SK-N-SH treated with all-trans-retinoic acid at 6 μM for 48 hours (cell line): ENCODE measurements around the gene TMEM214.
"Not testable (repeated sequence)": the region's sequence is repeated elsewhere in the genome, so short reads cannot be mapped to it uniquely, and the experiment has no call there.

Experiments used
- ATAC-seq: fragments of 200-7000 bp; cut with Tn5 transposase; 3 replicates; pipeline ENCODE4 v1.9.1; 2020; ENCODE audit warnings: mild to moderate bottlenecking, moderate library complexity
- ARNTL ChIP-seq: fragments of 450-650 bp; formaldehyde crosslinking; IDR thresholded peaks from 2 replicates; pipeline ENCODE4 v1.5.0; 2020; ENCODE audit warnings: low read depth, mild to moderate bottlenecking, moderate library complexity, borderline replicate concordance
- BACH2 ChIP-seq: fragments of 250-450 bp; sonication (Bioruptor Pico); IDR thresholded peaks from 2 replicates; pipeline ENCODE4 v1.9.0; 2021; ENCODE audit warnings: mild to moderate bottlenecking, borderline replicate concordance
- CSDC2 ChIP-seq: fragments of 250-450 bp; sonication (Bioruptor Pico); IDR thresholded peaks from 2 replicates; pipeline ENCODE4 v1.5.0; 2020; ENCODE audit warnings: mild to moderate bottlenecking, moderate library complexity
- ESRRG ChIP-seq: fragments of 250-450 bp; sonication (Bioruptor Pico); IDR thresholded peaks from 2 replicates; pipeline ENCODE4 v1.6.1; 2021; ENCODE audit warnings: mild to moderate bottlenecking
- GLIS3 ChIP-seq: fragments of 250-450 bp; sonication (Bioruptor Pico); IDR thresholded peaks from 2 replicates; pipeline ENCODE4 v1.5.0; 2020; ENCODE audit warnings: mild to moderate bottlenecking, moderate library complexity
- ISL1 ChIP-seq: fragments of 250-450 bp; sonication (Bioruptor Pico); IDR thresholded peaks from 2 replicates; pipeline ENCODE4 v2.1.2; 2022; ENCODE audit warnings: mild to moderate bottlenecking, moderate library complexity
- OSR1 ChIP-seq: fragments of 250-450 bp; sonication (Bioruptor Pico); IDR thresholded peaks from 2 replicates; pipeline ENCODE4 v1.8.0; 2022; ENCODE audit warnings: moderate library complexity, mild to moderate bottlenecking, inconsistent platforms
- PATZ1 ChIP-seq: fragments of 250-450 bp; sonication (Bioruptor Pico); IDR thresholded peaks from 2 replicates; pipeline ENCODE4 v1.8.0; 2020; ENCODE audit warnings: mild to moderate bottlenecking, moderate library complexity, borderline replicate concordance
- PPARA ChIP-seq: fragments of 250-450 bp; sonication (Bioruptor Pico); IDR thresholded peaks from 2 replicates; pipeline ENCODE4 v1.5.0; 2020; ENCODE audit warnings: mild to moderate bottlenecking, borderline replicate concordance
- RARB ChIP-seq: fragments of 250-450 bp; sonication (Bioruptor Pico); IDR thresholded peaks from 2 replicates; pipeline ENCODE4 v1.8.0; 2021; ENCODE audit warnings: mild to moderate bottlenecking, moderate library complexity
- SNAI2 ChIP-seq: fragments of 250-450 bp; sonication (Bioruptor Pico); IDR thresholded peaks from 2 replicates; pipeline ENCODE4 v1.5.0; 2020; ENCODE audit warnings: mild to moderate bottlenecking, moderate library complexity
- TCF4 ChIP-seq: fragments of 250-450 bp; sonication (Bioruptor Pico); IDR thresholded peaks from 2 replicates; pipeline ENCODE4 v1.8.0; 2021; ENCODE audit warnings: mild to moderate bottlenecking, moderate library complexity, borderline replicate concordance
- TOX ChIP-seq: fragments of 250-450 bp; sonication (Bioruptor Pico); IDR thresholded peaks from 2 replicates; pipeline ENCODE4 v1.8.0; 2021; ENCODE audit warnings: mild to moderate bottlenecking, moderate library complexity, borderline replicate concordance
- ZFP3 ChIP-seq: fragments of 250-450 bp; sonication (Bioruptor Pico); IDR thresholded peaks from 2 replicates; pipeline ENCODE4 v1.5.0; 2020; ENCODE audit warnings: mild to moderate bottlenecking, moderate library complexity
- ZFP30 ChIP-seq: fragments of 450-650 bp; formaldehyde crosslinking; IDR thresholded peaks from 2 replicates; pipeline ENCODE4 v1.5.0; 2022; ENCODE audit warnings: mild to moderate bottlenecking, moderate library complexity
- ZNF565 ChIP-seq: fragments of 450-650 bp; formaldehyde crosslinking; conservative IDR thresholded peaks from 2 replicates; pipeline ENCODE4 v1.5.0; 2020; ENCODE audit warnings: low read depth, mild to moderate bottlenecking, moderate library complexity
- ZNF70 ChIP-seq: fragments of 450-650 bp; formaldehyde crosslinking; IDR thresholded peaks from 2 replicates; pipeline ENCODE4 v1.5.0; 2020; ENCODE audit warnings: mild to moderate bottlenecking, moderate library complexity
- ZNF8 ChIP-seq: fragments of 450-650 bp; formaldehyde crosslinking; IDR thresholded peaks from 2 replicates; pipeline ENCODE4 v1.5.0; 2020; ENCODE audit warnings: mild to moderate bottlenecking, moderate library complexity
- TF ChIP-seq, protein P1 (sequence below): fragments of 250-450 bp; sonication (Bioruptor Pico); IDR thresholded peaks from 2 replicates; pipeline ENCODE4 v1.5.1; 2021; ENCODE audit warnings: mild to moderate bottlenecking, moderate library complexity
- TF ChIP-seq, protein P2 (sequence below): fragments of 250-450 bp; sonication (Bioruptor Pico); IDR thresholded peaks from 2 replicates; pipeline ENCODE4 v1.8.0; 2021; ENCODE audit warnings: low read depth, mild to moderate bottlenecking, moderate library complexity, borderline replicate concordance
- TF ChIP-seq, protein P3 (sequence below): fragments of 250-450 bp; sonication (Bioruptor Pico); IDR thresholded peaks from 2 replicates; pipeline ENCODE4 v1.5.1; 2020; ENCODE audit warnings: low read depth, mild to moderate bottlenecking, moderate library complexity

The TMEM214 gene

GRCh38 chr2:27072920-27073319 is 40.2 kb downstream of the TMEM214 start (continued):
- TF ChIP-seq PATZ1 (CRISPR knock-in tag): no peak
- TF ChIP-seq, all 23 proteins: peak for 0

DNA sequence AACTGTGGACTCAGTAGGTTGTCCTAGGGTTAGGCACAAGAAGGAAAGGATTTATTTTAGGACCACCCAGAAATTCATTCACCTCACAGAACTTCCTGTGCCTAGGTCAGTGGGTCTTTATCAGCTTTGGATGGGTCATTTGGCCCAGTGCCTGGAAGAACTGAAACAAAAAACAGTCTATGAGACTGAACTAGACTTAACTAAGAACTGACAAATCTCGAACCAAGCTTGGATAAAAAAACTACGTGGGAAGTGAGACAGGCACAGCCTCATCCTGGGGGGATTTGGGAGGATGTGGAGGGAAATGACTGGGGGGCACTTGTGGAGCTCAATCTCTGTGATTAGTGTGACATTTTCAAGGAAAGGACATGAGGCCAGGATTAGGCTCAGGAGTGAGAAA is 41.0 kb downstream of the TMEM214 start:
- no peak for TF ChIP-seq ZFP3 (CRISPR knock-in tag)
- no peak for TF ChIP-seq BACH2
- TF ChIP-seq ESRRG (CRISPR knock-in tag): no peak
- no peak for TF ChIP-seq ZNF70 (CRISPR knock-in tag)
- TF ChIP-seq TOX (CRISPR knock-in tag): no peak
- no peak for TF ChIP-seq RARB (CRISPR knock-in tag)
- TF ChIP-seq PPARA: no peak
- TF ChIP-seq SNAI2: no peak
- TF ChIP-seq CSDC2 (CRISPR knock-in tag): no peak
- no peak for TF ChIP-seq GLIS3 (CRISPR knock-in tag)
- TF ChIP-seq, protein P1, sequence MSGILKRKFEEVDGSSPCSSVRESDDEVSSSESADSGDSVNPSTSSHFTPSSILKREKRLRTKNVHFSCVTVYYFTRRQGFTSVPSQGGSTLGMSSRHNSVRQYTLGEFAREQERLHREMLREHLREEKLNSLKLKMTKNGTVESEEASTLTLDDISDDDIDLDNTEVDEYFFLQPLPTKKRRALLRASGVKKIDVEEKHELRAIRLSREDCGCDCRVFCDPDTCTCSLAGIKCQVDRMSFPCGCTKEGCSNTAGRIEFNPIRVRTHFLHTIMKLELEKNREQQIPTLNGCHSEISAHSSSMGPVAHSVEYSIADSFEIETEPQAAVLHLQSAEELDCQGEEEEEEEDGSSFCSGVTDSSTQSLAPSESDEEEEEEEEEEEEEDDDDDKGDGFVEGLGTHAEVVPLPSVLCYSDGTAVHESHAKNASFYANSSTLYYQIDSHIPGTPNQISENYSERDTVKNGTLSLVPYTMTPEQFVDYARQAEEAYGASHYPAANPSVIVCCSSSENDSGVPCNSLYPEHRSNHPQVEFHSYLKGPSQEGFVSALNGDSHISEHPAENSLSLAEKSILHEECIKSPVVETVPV (CRISPR knock-in tag): no peak
- TF ChIP-seq TCF4: no peak
- no peak for TF ChIP-seq ZNF565
- TF ChIP-seq, protein P2, sequence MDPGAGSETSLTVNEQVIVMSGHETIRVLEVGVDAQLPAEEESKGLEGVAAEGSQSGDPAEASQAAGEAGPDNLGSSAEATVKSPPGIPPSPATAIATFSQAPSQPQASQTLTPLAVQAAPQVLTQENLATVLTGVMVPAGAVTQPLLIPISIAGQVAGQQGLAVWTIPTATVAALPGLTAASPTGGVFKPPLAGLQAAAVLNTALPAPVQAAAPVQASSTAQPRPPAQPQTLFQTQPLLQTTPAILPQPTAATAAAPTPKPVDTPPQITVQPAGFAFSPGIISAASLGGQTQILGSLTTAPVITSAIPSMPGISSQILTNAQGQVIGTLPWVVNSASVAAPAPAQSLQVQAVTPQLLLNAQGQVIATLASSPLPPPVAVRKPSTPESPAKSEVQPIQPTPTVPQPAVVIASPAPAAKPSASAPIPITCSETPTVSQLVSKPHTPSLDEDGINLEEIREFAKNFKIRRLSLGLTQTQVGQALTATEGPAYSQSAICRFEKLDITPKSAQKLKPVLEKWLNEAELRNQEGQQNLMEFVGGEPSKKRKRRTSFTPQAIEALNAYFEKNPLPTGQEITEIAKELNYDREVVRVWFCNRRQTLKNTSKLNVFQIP (CRISPR knock-in tag): no peak
- no peak for TF ChIP-seq OSR1 (CRISPR knock-in tag)
- TF ChIP-seq ISL1 (CRISPR knock-in tag): no peak
- TF ChIP-seq ZNF8 (CRISPR knock-in tag): no peak
- no peak for TF ChIP-seq ARNTL (CRISPR knock-in tag)
- TF ChIP-seq ZFP30 (CRISPR knock-in tag): no peak
- TF ChIP-seq, protein P3, sequence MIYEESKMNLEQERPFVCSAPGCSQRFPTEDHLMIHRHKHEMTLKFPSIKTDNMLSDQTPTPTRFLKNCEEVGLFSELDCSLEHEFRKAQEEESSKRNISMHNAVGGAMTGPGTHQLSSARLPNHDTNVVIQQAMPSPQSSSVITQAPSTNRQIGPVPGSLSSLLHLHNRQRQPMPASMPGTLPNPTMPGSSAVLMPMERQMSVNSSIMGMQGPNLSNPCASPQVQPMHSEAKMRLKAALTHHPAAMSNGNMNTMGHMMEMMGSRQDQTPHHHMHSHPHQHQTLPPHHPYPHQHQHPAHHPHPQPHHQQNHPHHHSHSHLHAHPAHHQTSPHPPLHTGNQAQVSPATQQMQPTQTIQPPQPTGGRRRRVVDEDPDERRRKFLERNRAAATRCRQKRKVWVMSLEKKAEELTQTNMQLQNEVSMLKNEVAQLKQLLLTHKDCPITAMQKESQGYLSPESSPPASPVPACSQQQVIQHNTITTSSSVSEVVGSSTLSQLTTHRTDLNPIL (CRISPR knock-in tag): no peak
- no peak for ATAC-seq

DNA sequence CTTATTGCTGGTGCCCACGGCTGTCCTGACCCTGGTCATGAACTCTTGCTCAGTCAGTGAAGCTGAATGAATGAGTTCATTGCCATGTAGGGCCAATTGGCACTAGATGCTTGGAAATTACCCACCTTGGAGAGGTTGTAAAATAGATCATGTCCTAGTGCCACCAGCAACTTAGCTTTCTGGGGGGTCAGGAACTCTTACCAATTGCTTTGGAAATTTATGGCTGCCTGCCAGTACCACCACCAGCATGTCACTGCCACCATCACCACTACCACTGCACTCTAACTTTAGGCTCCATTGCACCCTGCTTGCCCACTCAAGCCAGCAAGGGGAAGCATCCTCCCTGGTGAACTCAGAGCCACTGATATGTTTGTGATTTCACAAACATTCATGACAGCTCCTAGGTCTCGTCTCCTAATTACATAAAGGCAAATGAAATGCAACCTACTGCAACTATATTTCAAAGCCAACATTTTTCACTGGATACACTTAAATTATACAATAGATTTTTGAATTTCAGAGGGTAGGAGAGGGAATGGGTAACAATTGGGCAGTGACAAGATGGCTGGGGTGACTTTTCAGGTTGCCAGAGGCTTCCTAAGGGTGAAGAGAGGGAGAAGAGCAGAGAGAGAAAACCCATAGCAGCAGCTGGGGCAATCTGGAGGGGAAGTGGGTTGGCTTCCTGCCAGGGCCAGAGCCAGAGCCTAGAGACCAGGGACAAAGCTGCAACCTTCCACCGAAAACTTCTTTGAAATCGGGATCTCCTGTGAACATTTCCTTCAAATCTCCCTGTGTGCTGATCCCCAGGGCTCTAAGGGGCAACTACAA is 42.2 kb downstream of the TMEM214 start:
- no peak for ATAC-seq
- TF ChIP-seq, protein P1 (CRISPR knock-in tag): no peak
- TF ChIP-seq ARNTL (CRISPR knock-in tag) (no peak), PPARA (no peak), BACH2 (no peak), ZNF565 (no peak), TCF4 (no peak), OSR1 (CRISPR knock-in tag) (no peak), GLIS3 (CRISPR knock-in tag) (no peak), RARB (CRISPR knock-in tag) (no peak), CSDC2 (CRISPR knock-in tag) (no peak)
- TF ChIP-seq, protein P2 (CRISPR knock-in tag): no peak
- TF ChIP-seq, protein P3 (CRISPR knock-in tag): no peak

DNA sequence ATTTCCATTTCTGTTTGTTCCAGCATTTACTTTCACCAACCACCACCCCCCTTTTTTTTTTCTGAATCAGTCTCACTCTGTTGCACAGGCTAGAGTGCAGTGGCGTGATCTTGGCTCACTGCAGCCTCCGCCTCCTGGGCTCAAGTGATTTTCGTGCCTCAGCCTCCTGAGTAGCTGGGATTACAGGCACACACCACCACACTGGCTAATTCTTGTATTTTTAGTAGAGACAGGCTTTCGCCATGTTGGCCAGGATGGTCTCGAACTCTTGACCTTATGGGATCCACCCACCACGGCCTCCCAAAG is 42.8 kb downstream of the TMEM214 start:
- not testable (repeated sequence) for ATAC-seq
